HG03097 (cell line): ENCODE data around the gene WNT5A.

ENCODE experiments used
- ATAC-seq: cut with Tn5 transposase; IDR thresholded peaks from one replicate; pipeline ENCODE4 v1.9.1; 2021; ENCODE audit not compliant: unreplicated experiment, low FRiP score

Gene WNT5A

DNA sequence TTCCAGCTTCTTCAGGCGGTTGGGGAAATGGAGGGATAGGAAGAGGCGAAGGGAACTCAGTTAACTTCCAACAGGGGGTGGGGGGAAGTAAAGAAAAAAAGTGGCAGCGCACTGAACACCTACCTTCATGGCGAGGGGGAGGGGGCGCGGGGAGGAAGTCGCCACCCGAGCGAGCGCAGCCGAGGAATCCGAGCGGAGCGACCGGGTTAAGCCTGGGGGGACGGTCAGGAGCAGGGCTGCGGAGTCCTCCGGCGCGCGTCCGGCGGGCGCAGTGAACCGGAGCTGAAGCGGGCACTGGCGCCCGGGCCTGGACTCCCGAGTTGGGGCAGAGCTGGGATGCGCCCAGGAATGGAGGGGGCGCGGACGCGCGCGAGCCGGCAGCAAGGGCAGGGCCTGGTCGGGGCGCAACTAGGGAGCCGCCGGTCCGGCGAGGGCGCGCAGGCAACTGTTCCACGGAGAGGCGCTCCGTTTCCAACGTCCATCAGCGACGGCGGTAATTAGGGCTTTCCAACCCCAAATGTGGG lies at the start of gene WNT5A:
Gene WNT5A (minus strand): TSS at position 450 of the 524 bp plus-strand sequence. CDS start 321 bp downstream, at position 129.
- no peak for ATAC-seq

DNA sequence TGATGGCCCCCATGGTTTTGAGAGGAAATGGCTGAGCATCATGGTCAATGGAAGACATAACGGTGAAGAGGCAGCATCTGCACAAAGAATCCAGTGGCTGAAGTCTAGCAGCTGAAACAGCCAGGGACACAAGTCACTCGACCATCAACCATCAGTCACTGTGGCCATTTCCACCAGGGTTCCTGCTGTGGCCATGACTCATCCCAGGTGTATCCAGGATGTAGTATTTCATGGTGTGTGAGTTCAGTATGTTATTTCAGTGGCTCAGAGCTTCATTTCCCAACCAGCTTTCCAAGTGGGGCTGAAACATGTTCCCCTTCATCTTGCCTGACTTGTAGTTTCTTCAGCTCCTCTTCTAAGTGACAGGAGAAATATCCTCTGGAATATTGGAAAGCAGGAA lies 47.8 kb upstream of the WNT5A start:
- ATAC-seq, result no peak

DNA sequence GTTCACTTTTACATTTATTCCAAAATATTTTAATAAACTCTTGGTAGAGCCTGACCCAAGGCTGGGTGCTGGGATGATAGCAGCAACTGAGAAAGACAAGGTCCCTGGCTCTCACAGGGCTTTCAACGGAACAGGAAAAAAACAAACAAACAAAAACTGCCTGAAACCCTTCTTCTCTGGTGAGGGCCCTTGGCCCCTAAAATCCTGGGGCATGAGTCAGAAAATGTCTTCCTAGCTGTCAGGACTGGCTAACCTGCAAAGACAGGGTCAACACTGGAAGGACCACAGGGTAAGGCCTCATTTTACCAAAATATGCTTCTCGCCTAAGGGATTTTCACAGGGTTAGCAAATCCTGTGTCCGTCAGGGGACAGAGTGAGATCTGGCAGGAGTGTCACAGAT lies 45.7 kb upstream of the WNT5A start:
- no peak for ATAC-seq

DNA sequence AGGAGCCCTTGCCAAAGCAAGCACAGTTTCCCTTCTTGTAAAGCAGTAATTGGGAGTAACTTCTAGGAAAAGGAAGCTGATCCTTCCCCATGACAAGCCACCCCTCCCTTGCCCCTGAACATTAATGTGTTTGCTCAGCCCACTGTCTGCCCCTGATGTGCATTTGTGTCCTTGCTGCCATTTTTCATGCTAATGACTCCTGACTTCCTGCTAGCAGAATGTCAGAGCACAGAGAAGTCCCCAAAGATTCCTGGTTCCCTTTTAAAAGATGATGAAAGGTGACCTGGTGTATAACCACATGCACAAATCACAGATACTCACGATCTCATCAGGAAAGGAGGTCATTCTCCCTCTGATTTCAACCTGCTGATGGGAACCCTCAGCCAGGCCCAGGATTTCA lies 44.2 kb upstream of the WNT5A start:
- ATAC-seq, result no peak

DNA sequence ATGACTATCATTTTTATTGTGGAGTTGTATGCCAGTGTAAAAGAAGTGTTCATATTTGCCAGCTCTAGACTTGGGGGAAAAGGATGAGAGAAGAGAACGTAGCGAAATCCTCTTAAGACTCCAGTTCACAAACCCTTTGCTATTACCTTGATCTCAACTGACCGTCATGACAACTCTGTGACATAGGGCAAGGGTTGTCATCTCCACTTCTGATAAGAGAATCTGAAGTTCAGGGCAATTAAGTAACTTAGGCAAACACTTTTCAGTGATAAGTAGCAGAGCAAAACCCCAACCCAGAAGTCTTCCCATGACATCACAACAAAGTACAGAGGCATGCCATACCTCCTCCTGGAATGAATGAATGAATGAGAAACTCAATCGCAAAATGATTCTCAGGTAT lies 40.3 kb upstream of the WNT5A start:
- no peak for ATAC-seq

DNA sequence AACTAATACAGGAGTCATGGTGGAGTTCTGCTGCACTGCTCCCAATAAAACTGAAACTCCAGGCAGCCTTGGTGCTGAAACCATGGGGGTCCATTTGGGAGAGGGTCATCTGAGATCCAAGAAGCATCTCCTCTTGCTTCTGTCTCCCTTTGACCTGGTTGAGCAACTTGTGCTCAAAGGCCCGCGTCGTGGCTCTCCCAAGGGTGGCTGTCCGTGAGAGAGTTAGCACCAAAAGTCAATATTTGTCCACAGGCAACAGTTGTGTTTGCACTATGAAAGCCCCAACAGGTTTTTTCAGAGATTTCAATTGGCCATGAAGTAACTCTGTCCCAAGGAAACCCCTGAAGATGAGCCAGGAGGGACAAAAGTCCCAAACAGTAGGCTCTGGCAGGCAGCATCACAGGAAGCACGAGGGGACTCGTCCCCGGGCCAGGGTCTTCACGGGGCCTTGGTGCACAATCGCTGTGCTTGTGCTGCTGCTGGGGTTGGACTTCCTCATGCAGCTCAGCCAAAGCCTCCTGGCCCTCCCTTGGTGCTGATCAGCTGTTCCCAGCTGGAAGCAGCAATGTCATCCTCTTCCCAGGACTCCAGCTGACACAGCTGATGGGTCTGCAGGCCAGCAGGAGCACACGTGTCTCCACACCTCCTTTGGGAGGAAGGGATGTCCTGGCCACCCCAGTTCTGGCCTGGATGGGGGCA lies 39.4 kb upstream of the WNT5A start:
- no peak for ATAC-seq

DNA sequence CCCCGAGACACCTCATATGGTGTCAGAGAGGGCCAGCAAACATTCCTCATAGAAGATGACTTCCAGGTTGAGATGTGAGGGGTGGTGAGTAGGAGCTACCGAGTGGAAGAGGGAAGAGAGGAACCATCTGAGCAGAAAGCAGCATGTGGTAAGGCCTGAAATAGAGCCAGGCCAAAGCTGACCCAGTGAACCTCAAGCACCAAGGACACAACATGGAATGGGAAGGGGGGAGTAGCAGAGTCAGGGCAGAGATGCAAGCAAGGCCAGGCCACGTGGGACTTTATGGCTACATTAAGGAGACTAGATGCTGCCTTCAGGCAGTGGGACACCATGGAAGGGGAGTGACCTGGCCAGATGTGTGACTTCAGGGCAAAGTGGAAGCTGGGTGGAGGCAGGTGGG lies 38.3 kb upstream of the WNT5A start:
- ATAC-seq, result no peak

DNA sequence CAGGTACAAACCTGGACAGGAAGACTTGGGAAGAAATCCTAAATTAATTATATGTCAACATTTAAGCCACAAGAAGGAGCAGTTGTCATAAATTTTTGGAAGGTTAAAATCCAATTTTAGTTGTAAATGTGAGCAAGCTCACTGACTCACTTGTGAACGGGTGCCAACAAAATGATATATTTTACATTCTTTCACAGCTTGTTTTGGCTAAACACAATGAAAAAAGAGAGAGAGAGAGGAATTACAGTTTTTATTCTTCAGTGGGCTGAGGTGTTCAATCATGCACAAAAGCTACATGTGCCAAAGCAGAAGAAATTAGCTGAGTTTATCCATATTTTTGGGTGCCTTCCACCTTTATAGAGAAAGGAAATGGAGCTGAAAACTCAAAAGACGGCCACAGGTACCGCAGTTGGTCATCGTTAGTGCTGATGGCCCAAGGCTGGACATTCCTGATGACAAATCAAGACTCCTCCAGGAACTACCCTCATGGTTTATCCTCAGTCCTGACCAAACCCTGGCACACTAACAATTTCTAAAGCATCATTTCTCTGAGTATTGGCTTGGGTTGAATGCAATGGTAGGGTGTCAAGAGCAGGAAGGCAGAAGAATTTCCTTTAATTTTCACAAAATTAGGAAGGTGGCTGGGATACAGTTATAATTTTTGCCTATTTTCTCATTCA lies 37.6 kb upstream of the WNT5A start:
- ATAC-seq, result no peak

DNA sequence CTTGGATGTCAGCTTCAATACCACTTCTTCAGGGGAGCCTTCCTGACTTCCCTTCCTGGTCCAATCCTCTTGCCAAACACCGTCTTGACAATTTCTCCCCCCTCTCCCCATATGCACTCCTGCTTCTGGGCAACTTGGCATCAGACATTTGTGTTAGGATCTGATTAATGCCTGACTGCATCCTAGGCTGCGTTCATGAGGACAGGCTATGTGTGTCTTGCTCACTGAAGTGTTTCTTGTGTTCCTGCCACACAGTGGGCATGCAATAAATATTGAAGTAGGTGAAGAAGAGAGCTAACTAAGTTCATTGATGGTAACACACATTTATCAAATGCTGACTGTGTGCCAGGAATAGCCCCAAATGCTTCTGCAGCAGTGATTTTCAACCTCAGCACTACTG lies 36.4 kb upstream of the WNT5A start:
- no peak for ATAC-seq

DNA sequence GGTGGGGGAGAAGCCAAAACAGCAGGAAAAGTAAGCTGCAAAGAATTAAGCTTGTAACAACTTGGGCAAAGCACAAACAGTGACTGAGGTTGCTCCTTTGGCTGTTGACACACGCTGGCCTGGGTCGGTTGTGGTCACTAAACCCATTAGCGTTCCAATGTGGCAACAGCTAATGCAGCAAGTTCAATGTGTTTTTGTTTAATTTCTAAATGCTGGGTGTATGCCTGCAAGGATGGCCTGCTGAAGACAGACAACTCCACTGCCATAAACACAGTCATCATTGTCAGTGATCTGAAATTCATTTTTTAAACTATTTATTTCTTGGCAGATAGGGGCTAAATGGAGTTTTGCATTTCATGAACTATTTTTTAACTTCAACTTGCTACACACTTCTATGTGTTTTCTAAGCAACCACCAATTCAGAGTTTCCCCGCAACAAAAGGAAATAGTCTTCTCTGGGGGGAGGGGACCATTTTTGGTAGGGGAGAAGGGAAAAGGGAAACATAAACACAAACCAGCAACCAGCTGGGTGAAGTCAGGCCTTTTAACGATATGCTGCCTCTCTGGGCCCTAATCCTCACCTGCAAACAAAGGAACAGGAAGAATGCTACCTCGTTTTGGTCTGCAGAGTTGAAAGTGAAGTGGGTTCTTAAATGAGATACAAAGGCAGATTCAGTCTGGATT lies 34.8 kb upstream of the WNT5A start:
- no peak for ATAC-seq

DNA sequence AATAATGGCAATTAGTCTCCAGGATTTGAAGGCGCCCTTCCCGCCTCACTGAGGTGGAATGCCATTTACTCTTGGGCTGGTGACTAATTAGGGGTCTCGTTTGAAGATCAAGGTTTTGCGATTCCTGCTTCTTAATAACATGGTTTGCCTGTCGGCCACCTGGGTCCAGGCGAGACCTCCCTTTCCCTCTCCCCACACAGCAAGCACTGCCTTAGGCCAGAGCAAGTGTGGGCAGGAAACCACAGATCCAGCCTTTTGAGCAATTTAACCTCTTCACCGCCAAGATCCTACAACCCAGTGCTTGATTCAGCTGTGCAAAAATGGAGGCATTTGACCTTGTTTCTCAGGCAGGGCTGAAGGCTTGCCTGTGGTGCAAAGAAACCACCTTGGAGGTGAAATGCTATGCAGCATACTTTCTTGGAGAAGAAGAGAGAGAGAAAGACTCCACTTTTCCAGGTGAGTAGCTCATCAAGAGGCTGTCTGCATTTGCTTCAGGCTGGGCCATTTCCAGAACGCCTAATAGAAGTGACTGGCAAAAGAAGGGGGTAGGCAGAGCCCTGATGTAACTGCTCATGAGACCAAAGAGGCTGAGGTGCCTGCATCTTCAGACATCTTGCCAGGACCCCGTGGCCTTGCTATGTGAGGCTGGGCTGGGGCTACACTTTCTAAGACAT lies 34.1 kb upstream of the WNT5A start:
- ATAC-seq, result no peak

DNA sequence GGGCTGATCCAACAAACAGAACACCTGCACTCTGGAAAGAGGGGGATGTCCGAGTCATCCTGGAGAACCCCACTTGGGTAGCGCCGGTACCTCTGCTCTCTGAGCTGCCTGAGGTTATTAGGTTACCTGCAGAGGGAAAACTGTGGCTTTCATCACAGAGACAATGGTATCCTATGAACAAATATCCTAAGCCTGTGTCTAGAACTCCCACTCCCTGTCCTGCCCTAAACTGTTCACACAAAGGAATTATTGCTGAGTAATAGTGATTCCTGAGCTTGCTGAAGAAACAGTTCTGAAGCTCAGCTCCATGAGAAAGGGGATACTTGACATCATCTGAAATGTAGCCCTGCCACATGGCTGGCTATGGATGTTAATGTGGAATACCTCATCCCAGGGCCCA lies 31.9 kb upstream of the WNT5A start:
- ATAC-seq, result no peak

DNA sequence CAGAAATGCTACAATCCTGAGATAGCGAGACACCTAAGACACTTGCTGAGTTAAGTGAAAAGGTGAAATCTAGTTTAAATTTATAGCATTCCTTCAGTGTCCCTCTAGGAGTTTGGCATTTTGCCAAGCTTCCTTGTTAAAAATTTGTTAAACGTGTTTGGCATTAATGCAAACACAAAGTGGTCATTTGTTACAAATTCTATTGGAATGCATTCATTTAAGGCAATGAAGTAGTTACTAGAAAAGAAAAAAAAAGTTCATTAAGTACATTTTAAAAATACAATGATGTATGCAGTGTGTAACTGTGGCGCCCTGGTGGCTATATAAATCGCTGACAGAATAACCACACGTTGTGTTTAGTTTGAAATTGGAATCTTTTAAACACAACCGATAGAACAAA lies 31.3 kb upstream of the WNT5A start:
- ATAC-seq, result no peak

DNA sequence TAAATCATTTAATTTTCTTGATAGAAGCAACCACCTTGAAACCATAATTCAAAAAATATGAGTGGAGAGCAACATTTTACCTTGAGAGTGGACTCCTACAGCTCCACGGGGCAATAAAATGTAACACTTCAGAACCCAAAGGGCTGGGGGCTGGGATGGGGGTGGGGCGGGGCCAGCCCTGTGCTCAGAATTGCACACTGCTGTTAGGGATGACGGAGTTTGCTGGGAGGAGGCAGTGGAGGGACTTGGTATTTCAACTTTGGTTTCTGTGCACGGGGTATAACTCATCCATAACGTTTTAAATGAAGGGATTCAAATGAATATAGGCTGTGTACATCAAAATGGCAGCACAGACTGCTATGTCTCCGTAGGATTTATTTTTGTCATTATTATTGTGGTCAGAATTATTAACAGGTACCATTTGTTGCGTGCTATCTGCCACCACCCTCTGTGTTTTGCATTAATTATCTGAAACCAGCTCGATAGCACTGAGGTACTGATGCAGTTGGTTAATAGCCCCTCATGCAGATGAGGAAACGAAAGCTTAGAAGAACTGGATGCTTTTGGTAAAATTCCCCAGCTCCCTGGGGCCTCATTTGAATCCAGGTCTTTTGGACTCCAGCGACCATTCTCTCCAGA lies 29.4 kb upstream of the WNT5A start:
- no peak for ATAC-seq

DNA sequence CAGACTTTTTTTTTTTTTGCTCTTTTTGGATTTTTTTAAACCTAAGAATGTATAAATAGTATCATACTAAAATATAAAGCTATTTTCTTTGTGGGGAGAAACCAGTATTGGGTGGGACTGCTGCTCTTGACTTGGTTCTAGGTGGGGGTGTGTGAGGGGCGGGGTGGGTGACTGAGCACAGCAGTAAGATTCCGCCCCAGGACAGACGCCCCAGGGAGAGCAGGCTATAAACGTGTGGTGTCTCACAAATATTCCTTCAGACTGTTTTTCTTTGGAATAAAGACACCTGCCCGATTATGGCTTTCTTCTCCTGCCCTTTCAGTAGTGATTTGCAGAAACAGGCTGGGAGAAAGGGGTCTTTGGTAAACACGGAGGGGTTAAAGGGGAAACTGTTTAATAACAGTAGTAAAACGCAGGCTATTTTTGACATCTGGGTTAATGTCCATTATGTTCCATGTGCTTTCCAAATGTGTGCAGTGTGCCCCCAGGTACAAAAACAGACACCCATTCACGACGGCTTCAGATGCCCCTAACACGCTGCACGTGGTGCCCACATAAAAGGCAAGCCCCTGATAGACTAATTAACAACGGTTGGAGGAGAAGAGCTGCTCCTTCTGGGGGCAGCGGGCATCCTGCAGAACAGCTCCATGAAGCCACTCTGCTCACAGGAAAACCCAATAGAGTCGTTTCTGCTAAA lies 28.6 kb upstream of the WNT5A start:
- ATAC-seq, result no peak

DNA sequence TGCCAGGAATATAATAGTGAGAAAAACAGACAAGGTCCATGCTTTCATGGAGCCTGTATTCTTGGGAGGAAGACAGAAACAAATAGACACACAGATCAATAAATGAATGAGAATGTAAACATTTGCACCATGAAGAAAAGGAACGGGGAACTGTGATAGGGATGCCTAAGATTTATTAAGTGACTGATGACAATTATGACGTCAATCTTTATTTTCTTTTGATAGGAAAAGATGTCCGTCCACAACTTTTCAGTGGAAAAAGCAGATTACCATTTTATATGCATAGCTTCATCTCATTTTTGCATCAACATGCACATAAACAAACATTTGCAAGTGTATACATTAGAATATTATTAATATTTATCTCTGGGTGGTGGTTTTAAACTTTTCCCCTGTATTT lies 27.9 kb upstream of the WNT5A start:
- ATAC-seq, result no peak

DNA sequence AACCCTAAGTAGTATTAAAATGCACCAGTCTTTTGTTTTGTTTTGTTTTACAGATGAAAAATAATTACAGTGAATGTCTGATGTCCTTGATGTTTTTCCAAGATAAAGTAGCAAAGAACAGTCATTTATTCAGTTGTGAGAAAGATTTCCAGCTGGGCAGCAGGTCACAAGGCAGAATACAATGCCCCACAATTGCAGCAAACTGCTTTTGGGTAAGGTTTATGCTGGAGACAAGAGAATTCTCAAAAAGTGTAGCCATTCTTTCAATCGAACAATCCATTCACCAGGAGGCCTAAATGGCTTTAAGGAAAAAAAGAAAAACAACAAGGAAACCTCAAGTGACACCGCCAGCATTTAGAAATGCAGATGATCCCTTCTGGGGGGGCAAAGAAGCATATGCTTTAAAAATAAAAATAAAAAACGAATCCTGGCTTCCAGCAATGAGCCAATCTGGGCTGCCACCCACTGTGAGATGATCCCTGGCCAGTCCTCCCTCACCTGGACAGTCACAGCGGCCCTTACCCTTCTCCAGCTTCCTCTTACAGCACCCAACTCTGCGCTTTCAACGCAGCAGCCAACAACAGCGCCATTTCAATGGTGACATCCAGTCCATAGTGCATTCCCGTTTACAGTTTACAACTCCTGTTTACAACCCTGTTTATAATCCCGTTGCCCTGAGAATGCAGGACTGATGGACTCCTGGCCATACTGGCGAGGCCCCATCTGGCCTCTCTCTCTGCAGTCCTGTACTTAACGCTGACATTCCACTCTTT lies 25.7 kb upstream of the WNT5A start:
- ATAC-seq, result no peak

DNA sequence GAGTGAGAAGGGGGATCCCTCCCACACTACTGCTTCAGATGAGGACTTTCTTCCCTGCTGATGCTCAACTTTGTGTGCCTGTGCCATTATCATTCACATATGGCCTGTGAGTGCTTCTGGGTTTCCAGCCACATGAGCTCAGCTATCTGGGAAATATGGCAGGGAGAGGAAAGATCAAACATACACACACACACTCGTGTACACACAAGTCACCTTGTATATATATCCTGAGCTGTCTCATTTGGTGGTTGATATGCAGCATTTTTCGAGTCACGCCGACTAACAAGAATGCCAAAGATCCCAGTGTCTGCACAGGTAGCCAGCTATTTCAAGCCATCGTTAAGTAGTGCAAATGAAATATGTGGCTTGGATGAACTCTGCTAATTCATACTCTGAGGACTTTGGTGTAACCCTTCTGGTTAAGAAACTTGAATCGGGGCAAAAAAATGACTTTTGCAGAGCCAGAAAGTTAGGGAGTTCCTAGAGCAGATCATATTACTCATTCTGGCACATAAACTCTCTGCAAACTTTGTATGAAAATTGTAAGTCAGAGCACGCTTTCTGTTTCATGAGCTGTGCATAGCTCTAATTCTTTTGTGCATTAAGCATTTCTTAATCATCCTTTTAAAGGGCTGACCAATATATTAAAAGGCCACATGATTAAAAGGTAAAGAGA lies 24.9 kb upstream of the WNT5A start:
- no peak for ATAC-seq

DNA sequence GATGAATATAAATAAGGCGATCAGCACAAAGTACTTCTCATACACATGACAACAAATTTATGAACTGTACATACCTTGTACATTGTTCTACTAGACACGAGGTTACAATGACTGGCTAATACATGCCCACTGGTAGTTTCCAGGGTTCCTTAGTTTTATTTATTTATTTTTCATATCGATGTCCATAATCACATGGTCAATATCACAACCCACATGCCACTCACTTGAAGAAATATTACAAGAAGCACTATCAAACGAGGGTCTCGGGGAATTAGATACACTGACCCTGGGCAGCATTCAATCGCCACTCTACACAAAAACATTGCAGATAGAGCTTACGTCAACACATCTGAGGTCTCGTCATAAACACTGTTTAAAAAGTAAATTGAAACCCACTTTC lies 21.2 kb upstream of the WNT5A start:
- no peak for ATAC-seq
